H1 (cell line): ENCODE results near the gene KRT76. TPM values are rescaled to one million over a fixed set of nuclear protein-coding genes. Genes with fewer than 3 reads are reported as not detected.

Source experiments
- CTCF ChIA-PET: fragments of 300-600 bp; sonication (Branson Sonifier 250); formaldehyde crosslinking; loops from one replicate; lab custom pipeline; 2021; ENCODE audit not compliant: partially characterized antibody; lab: Charles Lee
- POLR2A ChIA-PET: fragments of 300-600 bp; sonication (Branson Sonifier 250); formaldehyde crosslinking; loops from one replicate; lab custom pipeline; 2021; ENCODE audit warnings: inconsistent platforms; ENCODE audit not compliant: partially characterized antibody; lab: Charles Lee
- DNase-seq, 2 experiments: peaks; one replicate each; pipeline versions ENCODE4 v3.0.0 to v3.0.0-alpha.2; 2010 to 2022; ENCODE audit warnings: low spot score in 2 of 2, low read depth in 1 of 2, mixed read lengths in 1 of 2
- FAIRE-seq: peaks from 2 replicates; lab custom pipeline; 2011; peaks lifted over from hg19 to GRCh38; lab: Jason Lieb, UNC
- H2AFZ ChIP-seq: 2 replicates; pipeline ENCODE4 v1.8.1; 2012; ENCODE audit warnings: low read length, inconsistent platforms
- H2AK5ac ChIP-seq: 2 replicates; pipeline ENCODE4 v1.6.1; 2013; ENCODE audit warnings: low read depth, low read length
- H2BK120ac ChIP-seq: replicated peaks from 2 replicates; pipeline ENCODE3; 2013; ENCODE audit warnings: low read depth, low read length, inconsistent platforms
- H2BK12ac ChIP-seq: 2 replicates; pipeline ENCODE4 v1.6.1; 2013; ENCODE audit warnings: low read depth, low read length
- H2BK15ac ChIP-seq: 2 replicates; pipeline ENCODE4 v1.6.1; 2013; ENCODE audit warnings: low read length
- H2BK20ac ChIP-seq: 2 replicates; pipeline ENCODE4 v1.6.1; 2013; ENCODE audit warnings: low read length
- H2BK5ac ChIP-seq: 2 replicates; pipeline ENCODE4 v1.6.1; 2013; ENCODE audit warnings: low read depth, low read length
- H3K14ac ChIP-seq: 2 replicates; pipeline ENCODE4 v1.6.1; 2013; ENCODE audit warnings: inconsistent platforms; ENCODE audit not compliant: insufficient read length
- H3K18ac ChIP-seq: 2 replicates; pipeline ENCODE4 v1.6.1; 2013; ENCODE audit warnings: low read length; ENCODE audit errors: extremely low read depth
- H3K23ac ChIP-seq: 2 replicates; pipeline ENCODE4 v1.6.1; 2013; ENCODE audit warnings: inconsistent platforms; ENCODE audit not compliant: insufficient read length
- H3K23me2 ChIP-seq: 2 replicates; pipeline ENCODE4 v1.6.1; 2013; ENCODE audit warnings: low read depth, low read length
- H3K27ac ChIP-seq: 2 replicates; pipeline ENCODE4 v1.6.1; 2011; ENCODE audit warnings: low read depth, low read length, inconsistent platforms
- H3K27me3 ChIP-seq, 4 experiments: replicated peaks in 1 of 4; 1 replicate in 1 of 4; 2 replicates in 3 of 4; pipeline versions ENCODE4 v1.6.1 to v1.8.1; 2011 to 2013; ENCODE audit warnings: low read length in 3 of 4, mild to moderate bottlenecking in 3 of 4, inconsistent platforms in 2 of 4, mixed read lengths in 2 of 4, moderate library complexity in 1 of 4; ENCODE audit not compliant: control insufficient read depth in 3 of 4, insufficient read depth in 3 of 4; ENCODE audit errors: extremely low read depth in 1 of 4
- H3K36me3 ChIP-seq, 4 experiments: 2 replicates each; pipeline versions ENCODE4 v1.6.1 to v1.8.1; 2011 to 2013; ENCODE audit warnings: mild to moderate bottlenecking in 4 of 4, low read length in 3 of 4, moderate library complexity in 2 of 4, control low read depth in 1 of 4, inconsistent platforms in 1 of 4; ENCODE audit not compliant: insufficient read depth in 4 of 4, control insufficient read depth in 2 of 4
- H3K4ac ChIP-seq: replicated peaks from 2 replicates; pipeline ENCODE3; 2013; ENCODE audit warnings: low read length, low read depth, mixed read lengths, inconsistent platforms; ENCODE audit not compliant: insufficient read length
- H3K4me1 ChIP-seq, 4 experiments: replicated peaks in 1 of 4; 1 replicate in 1 of 4; 2 replicates in 3 of 4; pipeline versions ENCODE4 v1.6.1 to v1.8.1; 2011 to 2013; ENCODE audit warnings: low read length in 3 of 4, inconsistent platforms in 2 of 4, mixed read lengths in 1 of 4; ENCODE audit not compliant: insufficient read depth in 4 of 4, control insufficient read depth in 3 of 4
- H3K4me2 ChIP-seq, 2 experiments: 2 replicates each; pipeline versions ENCODE4 v1.6.1 to v1.8.1; 2011 to 2013; ENCODE audit warnings: low read depth in 2 of 2, low read length in 2 of 2, control low read depth in 1 of 2, inconsistent platforms in 1 of 2, mild to moderate bottlenecking in 1 of 2; ENCODE audit not compliant: insufficient read depth in 1 of 2
- H3K4me3 ChIP-seq, 4 experiments: fragments of 200-600, 300-600 bp in 1 of 4; sonication (generic), shearing (Covaris generic), sonication (Bioruptor Twin) in 1 of 4; 2 replicates each; pipeline versions ENCODE4 v1.5.1 to v1.8.1; 2011 to 2016; ENCODE audit warnings: low read length in 4 of 4, low read depth in 3 of 4, control low read depth in 2 of 4, inconsistent platforms in 2 of 4, mild to moderate bottlenecking in 2 of 4, mixed read lengths in 1 of 4, moderate library complexity in 1 of 4; ENCODE audit not compliant: insufficient read depth in 2 of 4; ENCODE audit errors: extremely low read depth in 1 of 4
- H3K56ac ChIP-seq: replicated peaks from 2 replicates; pipeline ENCODE3; 2013; ENCODE audit warnings: low read depth, mild to moderate bottlenecking, mixed read lengths, low read length, inconsistent platforms; ENCODE audit not compliant: insufficient read length
- H3K79me1 ChIP-seq: 2 replicates; pipeline ENCODE4 v1.6.1; 2013; ENCODE audit warnings: low read depth, low read length, control low read depth
- H3K79me2 ChIP-seq, 2 experiments: 2 replicates each; pipeline versions ENCODE4 v1.6.1 to v1.8.1; 2012 to 2013; ENCODE audit warnings: low read length in 2 of 2, mild to moderate bottlenecking in 2 of 2, inconsistent platforms in 1 of 2; ENCODE audit not compliant: insufficient read depth in 2 of 2, control insufficient read depth in 1 of 2
- H3K9ac ChIP-seq, 4 experiments: replicated peaks in 1 of 4; 1 replicate in 1 of 4; 2 replicates in 3 of 4; pipeline versions ENCODE4 v1.6.1 to v1.8.1; 2011 to 2013; ENCODE audit warnings: low read depth in 3 of 4, low read length in 3 of 4, control low read depth in 2 of 4, mild to moderate bottlenecking in 2 of 4, moderate library complexity in 2 of 4, inconsistent platforms in 1 of 4; ENCODE audit errors: extremely low read depth in 1 of 4
- H3K9me3 ChIP-seq, 2 experiments: 2 replicates each; pipeline versions ENCODE4 v1.6.1 to v1.8.1; 2012 to 2013; ENCODE audit warnings: mild to moderate bottlenecking in 2 of 2, moderate library complexity in 2 of 2, control low read depth in 1 of 2, inconsistent platforms in 1 of 2, low read depth in 1 of 2, low read length in 1 of 2, mixed read lengths in 1 of 2; ENCODE audit not compliant: insufficient read depth in 2 of 2
- H4K20me1 ChIP-seq, 2 experiments: replicated peaks in 1 of 2; 2 replicates each; pipeline versions ENCODE3 to v1.8.1; 2011 to 2013; ENCODE audit warnings: inconsistent platforms in 2 of 2, low read length in 2 of 2, mild to moderate bottlenecking in 1 of 2; ENCODE audit not compliant: insufficient read depth in 2 of 2, control insufficient read depth in 1 of 2
- H4K5ac ChIP-seq: 2 replicates; pipeline ENCODE4 v1.6.1; 2013; ENCODE audit warnings: low read length, low read depth, mixed read lengths, inconsistent platforms; ENCODE audit not compliant: insufficient read length
- H4K8ac ChIP-seq: 2 replicates; pipeline ENCODE4 v1.8.0; 2013; ENCODE audit warnings: mild to moderate bottlenecking, moderate library complexity, low read length, inconsistent platforms; ENCODE audit not compliant: insufficient read depth; ENCODE audit errors: extremely low read depth
- H4K91ac ChIP-seq: replicated peaks from 2 replicates; pipeline ENCODE3; 2013; ENCODE audit warnings: low read length, mixed read lengths, inconsistent platforms; ENCODE audit not compliant: insufficient read length
- CEBPB ChIP-seq: IDR thresholded peaks from 2 replicates; pipeline ENCODE4 v1.6.1; 2012; ENCODE audit warnings: low read depth, low read length
- JUN ChIP-seq: IDR thresholded peaks from 2 replicates; pipeline ENCODE4 v1.6.1; 2011; ENCODE audit warnings: low read depth, mild to moderate bottlenecking, improper control_type of control experiment, low read length
- POU5F1 ChIP-seq: IDR thresholded peaks from 2 replicates; pipeline ENCODE4 v1.6.1; 2011; ENCODE audit warnings: low read depth, mild to moderate bottlenecking, low read length, moderate library complexity
- RBBP5 ChIP-seq: IDR thresholded peaks from 2 replicates; pipeline ENCODE4 v1.7.1; 2012; ENCODE audit warnings: low read depth, mild to moderate bottlenecking, inconsistent platforms, low read length, moderate library complexity, borderline replicate concordance
- SP2 ChIP-seq: IDR thresholded peaks from 2 replicates; pipeline ENCODE4 v1.6.1; 2012; ENCODE audit warnings: mild to moderate bottlenecking, low read length, inconsistent platforms
- TAF1 ChIP-seq: IDR thresholded peaks from 2 replicates; pipeline ENCODE4 v1.6.1; 2011; ENCODE audit warnings: mild to moderate bottlenecking, low read depth, low read length
- TBP ChIP-seq: IDR thresholded peaks from 2 replicates; pipeline ENCODE4 v1.6.1; 2011; ENCODE audit warnings: low read depth, low read length, improper control_type of control experiment
- WGBS, 2 experiments: shearing (Covaris generic) in 1 of 2; methylation state at CpG; one replicate each; pipeline versions ENCODE4 v1.1.6 to v1.1.7; 2013 to 2015; ENCODE audit warnings: low lambda C conversion rate in 2 of 2, mixed read lengths in 2 of 2, inconsistent platforms in 1 of 2, low coverage in 1 of 2, missing lambda C conversion rate in 1 of 2; ENCODE audit not compliant: insufficient replicate concordance in 2 of 2, insufficient coverage in 1 of 2, insufficient read length in 1 of 2; ENCODE audit errors: extremely low coverage in 1 of 2, missing lambda C conversion rate in 1 of 2; 5-methylcytosine and 5-hydroxymethylcytosine counted together
- polyA plus RNA-seq, 7 experiments: library from polyadenylated mRNA; depleted of rRNA in 3 of 7; stranded (reverse) in 5 of 7; unstranded in 2 of 7; fragments of >200 nt in 5 of 7; fragments of 200-250 nt in 2 of 7; gene quantifications; 1 replicate in 5 of 7; 2 replicates in 1 of 7; 4 replicates in 1 of 7; pipeline versions ENCODE4 v1.2.1 to v1.2.3, GENCODE V29; 2011 to 2013; ENCODE audit warnings: missing spikeins in 2 of 7, mixed read lengths in 2 of 7
- total RNA-seq: library from RNA; stranded (reverse); fragmentation: NEBNext Ultra II Directional; extraction: Animal tissue kit (Norgen Biotek cat#: 25700); gene quantifications from 2 replicates; pipeline ENCODE4 v1.2.1, GENCODE V29; 2021

Gene KRT76
- total and polyA plus RNA-seq, 2 of the 8 experiments (the other 6 are each of a cell fraction or from before 2014, with no cell fraction given), result not detected

DNA sequence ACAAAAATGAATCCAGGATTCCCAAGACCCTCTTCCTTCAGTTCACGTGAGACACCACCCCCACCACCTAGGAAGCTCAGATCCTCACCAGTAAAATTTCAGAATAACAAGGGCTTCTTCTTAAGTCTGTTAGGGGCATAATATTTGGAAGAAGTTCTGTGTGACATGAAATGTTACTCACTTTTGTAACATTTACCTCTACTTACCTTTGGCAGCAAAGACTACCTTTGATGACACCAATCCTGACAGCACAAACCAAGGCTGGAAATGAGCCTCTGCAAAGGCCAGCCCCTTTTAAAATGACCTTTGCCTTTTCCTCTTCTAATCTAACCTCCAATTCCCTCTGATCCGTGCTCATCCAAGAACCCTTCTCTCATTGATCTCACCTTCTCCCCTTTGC, 54.5 kb downstream of the KRT76 start:
- H3K23me2 ChIP-seq, result no peaks in the 10 kb centered on the region
- no peak overlapping the region for H4K5ac ChIP-seq
- no peaks in the 10 kb centered on the region for H4K20me1 ChIP-seq
- no peak overlapping the region for H2AFZ ChIP-seq
- H3K4me1 ChIP-seq, result no peaks in the 10 kb centered on the region
- no peaks in the 10 kb centered on the region for H3K36me3 ChIP-seq
- DNase-seq, result no peak
- WGBS, 2 experiments, result 82% methylated on average over 2 of the region's 2 CpGs; no CpG with 5 or more reads in 1 of the 2 experiments
- POLR2A ChIA-PET, result no interaction called here
- CTCF ChIA-PET, result interaction anchor here (0.6 to 1.3 kb wide), 2 partner anchors 31 to 321 kb away, joined by 3 to 4 read pairs; no protein-coding TSS in a partner anchor
- H3K23ac ChIP-seq, result no peak overlapping the region
- H2BK15ac ChIP-seq, result no peak overlapping the region
- no peaks in the 10 kb centered on the region for H3K79me1 ChIP-seq
- no peak overlapping the region for H2AK5ac ChIP-seq
- H4K91ac ChIP-seq, result no peak overlapping the region
- H2BK120ac ChIP-seq, result no peak overlapping the region
- H3K4me3 ChIP-seq, result no peak overlapping the region
- no peak overlapping the region for H3K4ac ChIP-seq
- H3K79me2 ChIP-seq, result no peaks in the 10 kb centered on the region
- no peak overlapping the region for H3K9ac ChIP-seq
- H3K56ac ChIP-seq, result no peak overlapping the region
- H2BK5ac ChIP-seq, result no peak overlapping the region
- peaks cover 0 to 2% (median 0%) of the 10 kb centered on the region in 4 experiments; a peak in 1 of 7 replicates for H3K27me3 ChIP-seq
- no peak overlapping the region for H3K14ac ChIP-seq
- no peaks in the 10 kb centered on the region for H3K9me3 ChIP-seq
- H2BK12ac ChIP-seq, result no peak overlapping the region
- H4K8ac ChIP-seq, result no peak overlapping the region
- H3K4me2 ChIP-seq, result no peak overlapping the region
- no peak overlapping the region for H2BK20ac ChIP-seq
- TF ChIP-seq TBP (no peak), CEBPB (no peak), POU5F1 (no peak), JUN (no peak), SP2 (no peak), TAF1 (no peak), RBBP5 (no peak)
- TF ChIP-seq, all 59 proteins: peak for 0
- no peak overlapping the region for H3K18ac ChIP-seq
- no peak overlapping the region for H3K27ac ChIP-seq
- no peak for FAIRE-seq
